Lung (tissue), 16 donors: ENCODE results near the gene MLH3. TPM values are rescaled to one million over a fixed set of nuclear protein-coding genes. Genes with fewer than 3 reads are reported as not detected.

Experiments used
- ATAC-seq: fragments of 200-7000 bp; cut with Tn5 transposase; one replicate; pipeline ENCODE4 v1.9.1; 2020; ENCODE audit warnings: moderate number of reproducible peaks; ENCODE audit not compliant: insufficient read depth, low FRiP score
- DNase-seq, 3 donors: peaks; one replicate each; pipeline ENCODE4 v3.0.0-alpha.2; 2013 to 2017
- H3K27ac ChIP-seq, 2 donors: one replicate each; pipeline ENCODE4 v1.5.1; 2013; ENCODE audit warnings: mild to moderate bottlenecking in 2 of 2, moderate library complexity in 2 of 2, control low read depth in 1 of 2, inconsistent platforms in 1 of 2, low read depth in 1 of 2, low read length in 1 of 2
- H3K27me3 ChIP-seq, 3 donors: one replicate each; pipeline ENCODE4 v1.5.1; 2013; ENCODE audit warnings: low read length in 2 of 3; ENCODE audit not compliant: control insufficient read depth in 3 of 3, insufficient read depth in 3 of 3
- H3K36me3 ChIP-seq, 4 donors: one replicate each; pipeline ENCODE4 v1.5.1; 2013; ENCODE audit warnings: low read length in 4 of 4, mild to moderate bottlenecking in 1 of 4, moderate library complexity in 1 of 4; ENCODE audit not compliant: control insufficient read depth in 4 of 4, insufficient read depth in 4 of 4
- H3K4me1 ChIP-seq, 5 donors: one replicate each; pipeline ENCODE4 v1.5.1; 2013; ENCODE audit warnings: low read length in 5 of 5, mild to moderate bottlenecking in 2 of 5, moderate library complexity in 1 of 5; ENCODE audit not compliant: control insufficient read depth in 5 of 5, insufficient read depth in 5 of 5
- H3K4me3 ChIP-seq: one replicate; pipeline ENCODE4 v1.5.1; 2013; ENCODE audit warnings: mild to moderate bottlenecking, control low read depth, moderate library complexity
- H3K9ac ChIP-seq, 2 donors: one replicate each; pipeline ENCODE4 v1.5.1; 2013; ENCODE audit warnings: low read length in 2 of 2, control low read depth in 1 of 2; ENCODE audit not compliant: insufficient read depth in 1 of 2
- H3K9me3 ChIP-seq, 4 donors: one replicate each; pipeline ENCODE4 v1.5.1; 2013; ENCODE audit warnings: low read length in 3 of 4, mild to moderate bottlenecking in 1 of 4, moderate library complexity in 1 of 4; ENCODE audit not compliant: control insufficient read depth in 4 of 4, insufficient read depth in 3 of 4
- CTCF ChIP-seq: IDR thresholded peaks from 2 replicates; pipeline ENCODE4 v1.5.1; 2012; ENCODE audit warnings: mild to moderate bottlenecking; ENCODE audit errors: control extremely low read depth, extremely low read depth
- WGBS, 2 donors: extraction: QIAGEN DNeasy Blood & Tissue Kit; methylation state at CpG; one replicate each; pipeline ENCODE4 v1.1.7; 2013; 5-methylcytosine and 5-hydroxymethylcytosine counted together
- long read RNA-seq, 5 donors: transcript quantifications; one replicate each; lab custom pipeline, GENCODE V29; 2026
- polyA plus RNA-seq, 2 donors: library from polyadenylated mRNA; stranded (reverse); fragments of 200-250 nt; gene quantifications; one replicate each; pipeline ENCODE4 v1.2.1, GENCODE V29; 2013
- total RNA-seq, 2 donors: library from RNA; depleted of rRNA in 1 of 2; stranded (reverse); fragments of >200 nt in 1 of 2; gene quantifications; one replicate each; pipeline ENCODE4 v1.2.1, GENCODE V29; 2014 to 2021
- donor health status: control.
- donor health status: control.
- donor health status: Bipolar disorder and iron deficiency.
- donor health status: healthy.
- donor health status: DM: yes; HTN: yes; CAD: no.

The MLH3 gene
- total RNA-seq: 10 to 100 TPM; 21.7 to 60.6 TPM
- 10 to 100 TPM; 10.1 to 18.1 TPM for polyA plus RNA-seq
- long read RNA-seq, donor 1, full-length matches to known transcripts: 7 of 17 reads
- long read RNA-seq, donor 1, partial matches to known transcripts: 10 of 17 reads
- long read RNA-seq, donor 1, other reads (novel, unspliced or antisense): 0 of 17 reads
- long read RNA-seq, donor 2, partial matches to known transcripts: 0 of 1 reads
- long read RNA-seq, donor 2, other reads (novel, unspliced or antisense): 0 of 1 reads
- long read RNA-seq, donor 3, partial matches to known transcripts: 0 of 4 reads
- long read RNA-seq, donor 3, other reads (novel, unspliced or antisense): 0 of 4 reads
- long read RNA-seq, donor 4, partial matches to known transcripts: 0 of 2 reads
- long read RNA-seq, donor 4, other reads (novel, unspliced or antisense): 0 of 2 reads
- long read RNA-seq, donor 5, full-length matches to known transcripts: 8 of 15 reads
- long read RNA-seq, donor 5, partial matches to known transcripts: 7 of 15 reads
- long read RNA-seq, donor 5, other reads (novel, unspliced or antisense): 0 of 15 reads

GRCh38 chr14:75050852-75051555 is at the start of gene MLH3:
Gene MLH3, minus strand, starts transcription at chr14:75051467. Its CDS starts 1,812 bp downstream, at chr14:75049655.
- H3K36me3 ChIP-seq: peaks cover 0 to 7% (median 0%) of the 10 kb centered on the region in 4 donors
- H3K27me3 ChIP-seq: no peaks in the 10 kb centered on the region
- WGBS, 2 donors: 0 to 1% methylated on average over 56 to 59 of the region's 59 CpGs
- H3K9ac ChIP-seq: peak within 1 kb of the TSS; percentile 48 to 77
- peak; percentile 88 to 91 (median 90) for DNase-seq
- H3K4me3 ChIP-seq: peak within 1 kb of the TSS; percentile 30
- no peak for TF ChIP-seq CTCF
- peaks cover 5 to 54% (median 10%) of the 10 kb centered on the region in 5 donors for H3K4me1 ChIP-seq
- H3K9me3 ChIP-seq: no peaks in the 10 kb centered on the region
- ATAC-seq: peak; percentile 81
- peak within 1 kb of the TSS; percentile 91 to 94 for H3K27ac ChIP-seq

- Histone ChIP-seq H3K36me3 (peaks cover 29 to 44% (median 36%) of the 10 kb centered on the region in 4 donors), H3K27me3 (no peaks in the 10 kb centered on the region), H3K9ac (no peak overlapping the region), H3K27ac (no peak overlapping the region), H3K9me3 (no peaks in the 10 kb centered on the region), H3K4me3 (no peak overlapping the region), H3K4me1 (no peaks in the 10 kb centered on the region)
- DNase-seq (no peak), ATAC-seq (no peak)
- TF ChIP-seq CTCF: no peak
- WGBS, 2 donors: 76 to 82% methylated on average over 1 of the region's 1 CpG
Observed at GRCh38 chr14:75098682-75099081, 47.4 kb upstream of the MLH3 start.

DNA sequence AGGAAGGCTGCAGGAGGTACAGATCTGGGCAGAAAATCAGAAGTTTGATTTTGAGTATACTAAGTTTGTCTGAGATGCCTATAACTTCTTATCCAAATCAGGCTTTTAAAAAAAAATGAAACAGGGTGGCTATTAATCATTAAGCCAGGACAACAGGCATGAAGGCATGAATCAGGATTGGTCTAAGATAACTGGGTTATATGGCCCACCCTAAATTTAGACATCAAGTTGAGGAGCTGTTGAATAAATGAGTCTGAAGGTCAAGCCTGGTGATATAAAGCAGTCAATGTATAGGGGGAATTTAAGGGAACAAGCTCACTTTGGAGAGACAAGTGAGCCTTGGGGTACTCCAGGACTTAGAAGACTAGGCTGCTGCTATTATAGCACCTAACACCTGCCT is 46.9 kb upstream of the MLH3 start:
- no peak for TF ChIP-seq CTCF
- ATAC-seq (no peak), DNase-seq (no peak)
- Histone ChIP-seq H3K27me3 (no peaks in the 10 kb centered on the region), H3K4me1 (no peaks in the 10 kb centered on the region), H3K9ac (no peak overlapping the region), H3K36me3 (peaks cover 29 to 42% (median 37%) of the 10 kb centered on the region in 4 donors), H3K9me3 (no peaks in the 10 kb centered on the region), H3K4me3 (no peak overlapping the region), H3K27ac (no peak overlapping the region)
